Prostate gland (tissue), 1 donor: ENCODE measurements around the gene LRRN2.

Experiments used
- POLR2A ChIP-seq: fragments of 450-650 bp; IDR thresholded peaks from one replicate; pipeline ENCODE4 v1.6.1; 2016; ENCODE audit warnings: antibody characterized with exemption, mild to moderate bottlenecking
- POLR2AphosphoS5 ChIP-seq: sonication (generic); formaldehyde crosslinking; IDR thresholded peaks from one replicate; pipeline ENCODE4 v1.6.1; 2017; ENCODE audit warnings: antibody characterized with exemption

GRCh38 chr1:204621996-204622395, 63.5 kb downstream of the LRRN2 start:
- TF ChIP-seq POLR2A, result no peak
- TF ChIP-seq POLR2AphosphoS5, result no peak
